Fibroblast of lung (primary cell): ENCODE data around the gene PLCL1.

Source experiments
- CTCF ChIP-seq, 2 donors: IDR thresholded peaks in 1 of 2; conservative IDR thresholded peaks in 1 of 2; 1 replicate in 1 of 2; 2 replicates in 1 of 2; pipeline ENCODE4 v1.5.1; 2011 to 2012; ENCODE audit warnings: low read length in 2 of 2, control low read depth in 1 of 2, inconsistent platforms in 1 of 2, low read depth in 1 of 2, mild to moderate bottlenecking in 1 of 2
- EZH2 ChIP-seq: IDR thresholded peaks from 2 replicates; pipeline ENCODE4 v1.5.1; 2012; ENCODE audit warnings: low read length, control low read depth, mild to moderate bottlenecking; ENCODE audit errors: missing control alignments

GRCh38 chr2:197858607-197859140 lies 54.3 kb downstream of the PLCL1 start:
- TF ChIP-seq CTCF (conservative IDR thresholded peaks at IDR 0.05 in 1 of 2, IDR thresholded peaks at IDR 0.05 in 1 of 2; ENCODE audit: low read depth in 1 of 2, low read length in 2 of 2) (no peak), EZH2 (no peak)
